PC-3 (cell line): Measurements from ENCODE around the gene SNX13.

Experiments
- EZH2 ChIP-seq: fragments of 300-600 bp; sonication (generic); IDR thresholded peaks from one replicate; pipeline ENCODE4 v1.6.1; 2017; ENCODE audit warnings: antibody characterized with exemption, mild to moderate bottlenecking, low read length; ENCODE audit not compliant: unreplicated experiment
- TF ChIP-seq, protein P1 (sequence below): fragments of 300-600 bp; sonication (generic); conservative IDR thresholded peaks from 2 replicates; pipeline ENCODE4 v1.5.1; 2017; ENCODE audit warnings: antibody characterized with exemption, low read depth, mild to moderate bottlenecking, low read length

DNA sequence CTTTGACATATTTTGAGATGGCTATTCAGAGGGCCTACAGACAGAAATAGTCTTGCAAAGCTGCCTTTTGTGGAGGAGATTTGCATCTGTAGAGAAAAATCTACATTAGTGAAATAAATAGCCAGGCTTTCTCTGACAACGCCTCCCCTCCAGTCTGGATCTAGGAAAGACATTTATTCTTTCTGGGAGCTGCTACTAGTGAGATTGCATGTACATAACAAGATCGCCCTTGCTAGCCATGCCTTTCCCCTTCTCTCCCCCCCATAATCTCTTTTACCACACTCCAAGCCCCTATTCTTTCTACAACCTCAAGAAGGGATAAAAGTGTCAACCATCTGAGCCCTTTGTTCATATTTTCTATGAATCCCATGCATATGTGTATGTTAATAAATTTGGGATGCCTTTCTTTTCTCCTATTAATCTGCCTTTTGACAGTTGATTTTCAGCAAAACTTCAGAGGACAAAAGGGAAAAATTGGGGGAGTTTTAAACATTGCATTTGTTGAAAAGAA, 194.2 kb downstream of the SNX13 start:
- TF ChIP-seq, protein P1, sequence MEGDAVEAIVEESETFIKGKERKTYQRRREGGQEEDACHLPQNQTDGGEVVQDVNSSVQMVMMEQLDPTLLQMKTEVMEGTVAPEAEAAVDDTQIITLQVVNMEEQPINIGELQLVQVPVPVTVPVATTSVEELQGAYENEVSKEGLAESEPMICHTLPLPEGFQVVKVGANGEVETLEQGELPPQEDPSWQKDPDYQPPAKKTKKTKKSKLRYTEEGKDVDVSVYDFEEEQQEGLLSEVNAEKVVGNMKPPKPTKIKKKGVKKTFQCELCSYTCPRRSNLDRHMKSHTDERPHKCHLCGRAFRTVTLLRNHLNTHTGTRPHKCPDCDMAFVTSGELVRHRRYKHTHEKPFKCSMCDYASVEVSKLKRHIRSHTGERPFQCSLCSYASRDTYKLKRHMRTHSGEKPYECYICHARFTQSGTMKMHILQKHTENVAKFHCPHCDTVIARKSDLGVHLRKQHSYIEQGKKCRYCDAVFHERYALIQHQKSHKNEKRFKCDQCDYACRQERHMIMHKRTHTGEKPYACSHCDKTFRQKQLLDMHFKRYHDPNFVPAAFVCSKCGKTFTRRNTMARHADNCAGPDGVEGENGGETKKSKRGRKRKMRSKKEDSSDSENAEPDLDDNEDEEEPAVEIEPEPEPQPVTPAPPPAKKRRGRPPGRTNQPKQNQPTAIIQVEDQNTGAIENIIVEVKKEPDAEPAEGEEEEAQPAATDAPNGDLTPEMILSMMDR = no peak
- no peak for TF ChIP-seq EZH2
